ENCODE data around the gene HFM1.
"Not testable (repeated sequence)": the region's sequence is repeated elsewhere in the genome, so short reads cannot be mapped to it uniquely, and the experiment has no call there.

The HFM1 gene

DNA sequence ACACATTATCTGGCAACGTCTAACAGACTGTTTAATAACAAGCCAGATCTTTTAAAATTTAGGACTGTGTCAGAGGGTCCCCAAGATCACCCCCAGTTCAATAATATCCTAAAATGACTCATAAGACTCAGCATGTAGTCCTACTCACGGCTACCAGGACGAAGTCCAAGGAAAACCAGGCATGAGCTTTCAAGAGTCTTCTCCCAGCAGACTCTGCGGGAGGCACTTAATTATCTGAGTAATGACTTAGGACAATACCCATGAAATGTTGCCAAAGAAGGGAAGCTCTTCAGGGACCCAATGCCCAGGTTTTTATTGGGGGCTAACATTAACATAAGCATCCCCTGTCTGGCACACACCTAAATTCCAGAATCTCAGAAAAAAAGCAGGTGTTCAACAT, 7.0 kb downstream of the HFM1 start:
- TF ChIP-seq, protein P1, sequence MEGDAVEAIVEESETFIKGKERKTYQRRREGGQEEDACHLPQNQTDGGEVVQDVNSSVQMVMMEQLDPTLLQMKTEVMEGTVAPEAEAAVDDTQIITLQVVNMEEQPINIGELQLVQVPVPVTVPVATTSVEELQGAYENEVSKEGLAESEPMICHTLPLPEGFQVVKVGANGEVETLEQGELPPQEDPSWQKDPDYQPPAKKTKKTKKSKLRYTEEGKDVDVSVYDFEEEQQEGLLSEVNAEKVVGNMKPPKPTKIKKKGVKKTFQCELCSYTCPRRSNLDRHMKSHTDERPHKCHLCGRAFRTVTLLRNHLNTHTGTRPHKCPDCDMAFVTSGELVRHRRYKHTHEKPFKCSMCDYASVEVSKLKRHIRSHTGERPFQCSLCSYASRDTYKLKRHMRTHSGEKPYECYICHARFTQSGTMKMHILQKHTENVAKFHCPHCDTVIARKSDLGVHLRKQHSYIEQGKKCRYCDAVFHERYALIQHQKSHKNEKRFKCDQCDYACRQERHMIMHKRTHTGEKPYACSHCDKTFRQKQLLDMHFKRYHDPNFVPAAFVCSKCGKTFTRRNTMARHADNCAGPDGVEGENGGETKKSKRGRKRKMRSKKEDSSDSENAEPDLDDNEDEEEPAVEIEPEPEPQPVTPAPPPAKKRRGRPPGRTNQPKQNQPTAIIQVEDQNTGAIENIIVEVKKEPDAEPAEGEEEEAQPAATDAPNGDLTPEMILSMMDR (conservative IDR thresholded peaks at IDR 0.05; ENCODE audit: low read length): no peak
- DNase-seq (ENCODE audit: low read depth): no peak
- no peak overlapping the region for H3K4me3 ChIP-seq (ENCODE audit: low read length)

DNA sequence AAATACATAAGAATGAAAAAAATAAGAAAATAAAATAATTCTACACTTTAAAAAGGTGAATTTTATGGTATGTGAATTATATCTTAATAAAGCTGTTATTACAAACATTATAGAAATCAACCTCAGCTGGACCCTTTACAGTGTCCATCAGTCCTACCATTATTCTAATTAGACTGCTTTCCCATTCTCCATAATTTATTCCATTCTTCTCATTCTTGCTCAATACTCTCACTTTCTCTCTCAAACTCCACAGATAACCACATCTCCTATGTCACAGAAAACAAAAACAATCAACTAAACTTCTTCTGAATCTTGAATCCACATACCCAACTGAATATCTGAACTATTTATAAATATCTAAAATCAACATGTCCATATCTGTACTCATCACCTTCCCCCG, 11.6 kb downstream of the HFM1 start:
- H3K4me3 ChIP-seq (ENCODE audit: low read length): no peak overlapping the region
- TF ChIP-seq, protein P1 (conservative IDR thresholded peaks at IDR 0.05; ENCODE audit: low read length): no peak
- DNase-seq (ENCODE audit: low read depth): no peak

DNA sequence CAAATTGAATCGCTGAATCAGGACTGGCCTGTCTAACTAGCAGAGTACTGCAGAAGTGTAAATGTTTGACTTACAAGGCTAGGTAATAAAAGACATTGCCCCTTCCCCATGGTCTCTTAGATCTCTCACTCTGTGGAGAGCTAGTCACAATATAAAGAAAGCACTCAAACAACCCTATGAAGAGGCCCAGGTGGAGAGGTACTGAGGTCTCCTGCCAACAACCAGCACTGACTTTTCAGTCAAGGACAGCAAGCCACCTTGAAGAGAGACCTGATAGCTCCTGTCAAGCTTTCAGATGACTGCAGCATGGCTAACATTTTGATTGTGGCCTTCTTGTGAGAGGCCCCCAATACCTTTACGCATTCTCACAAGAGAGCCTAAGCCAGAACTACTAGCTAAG, 18.5 kb downstream of the HFM1 start:
- no peak for DNase-seq (ENCODE audit: low read depth)
- TF ChIP-seq, protein P1 (conservative IDR thresholded peaks at IDR 0.05; ENCODE audit: low read length): no peak
- no peak overlapping the region for H3K4me3 ChIP-seq (ENCODE audit: low read length)

DNA sequence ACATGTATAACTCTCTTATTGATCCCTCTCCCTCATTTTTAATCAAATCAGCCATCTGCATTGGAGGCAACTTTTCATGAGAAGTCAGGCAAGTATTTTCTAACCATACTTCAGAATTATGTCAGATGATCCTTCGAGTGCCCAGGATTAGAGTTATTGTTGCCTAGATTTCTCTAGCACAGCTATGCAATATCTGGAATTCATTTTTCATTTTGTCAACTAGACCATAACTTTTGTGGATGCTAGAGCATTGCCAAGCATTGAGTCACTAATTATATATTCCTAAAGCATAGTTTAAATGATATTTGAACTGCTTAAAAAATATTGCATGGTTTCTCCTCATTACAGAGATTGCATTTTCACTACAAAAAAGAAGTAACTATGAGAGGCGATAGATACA, 21.2 kb downstream of the HFM1 start:
- TF ChIP-seq, protein P1 (conservative IDR thresholded peaks at IDR 0.05; ENCODE audit: low read length): no peak
- DNase-seq (ENCODE audit: low read depth): peak; percentile 62
- no peak overlapping the region for H3K4me3 ChIP-seq (ENCODE audit: low read length)

DNA sequence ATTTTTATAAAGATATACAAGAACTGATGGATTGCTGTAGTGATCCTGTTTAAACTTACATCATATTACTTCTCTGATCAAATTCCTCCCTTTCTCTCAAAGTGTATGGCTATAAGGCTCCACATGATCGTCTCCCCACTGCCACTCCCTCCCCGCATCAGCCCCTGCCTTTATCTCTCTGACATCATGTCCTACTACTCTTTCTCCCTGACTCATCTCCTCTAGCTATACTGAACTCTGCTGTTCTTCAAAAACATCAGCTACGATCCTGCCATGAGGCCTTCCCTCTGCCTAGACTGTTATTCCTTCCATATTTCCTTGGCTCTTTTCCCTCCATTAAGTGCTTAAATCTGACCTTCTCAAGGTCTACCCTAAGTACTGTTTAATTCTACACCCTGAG, 22.8 kb downstream of the HFM1 start:
- TF ChIP-seq, protein P1 (conservative IDR thresholded peaks at IDR 0.05; ENCODE audit: low read length): no peak
- no peak overlapping the region for H3K4me3 ChIP-seq (ENCODE audit: low read length)
- DNase-seq (ENCODE audit: low read depth): no peak

DNA sequence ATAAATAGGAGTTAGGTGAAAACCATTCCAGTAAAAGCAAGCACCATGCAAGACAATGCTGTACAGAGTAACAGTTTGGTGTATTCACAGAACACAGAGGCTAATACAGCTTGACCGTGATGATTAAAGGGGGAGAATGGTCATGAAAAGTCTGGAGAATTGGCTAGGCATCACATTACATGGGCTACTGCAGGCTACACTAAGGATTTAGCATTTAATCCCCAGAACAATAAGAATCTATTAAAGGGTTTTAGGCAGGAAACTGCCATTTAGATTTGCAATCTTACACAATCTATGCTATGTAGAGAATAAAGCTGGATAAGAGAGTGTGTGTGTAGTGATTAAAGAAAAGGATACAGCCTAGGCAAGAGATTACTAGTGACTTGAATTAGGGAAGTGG, 30.6 kb downstream of the HFM1 start:
- TF ChIP-seq, protein P1 (conservative IDR thresholded peaks at IDR 0.05; ENCODE audit: low read length): no peak
- DNase-seq (ENCODE audit: low read depth): no peak
- H3K4me3 ChIP-seq (ENCODE audit: low read length): no peak overlapping the region

DNA sequence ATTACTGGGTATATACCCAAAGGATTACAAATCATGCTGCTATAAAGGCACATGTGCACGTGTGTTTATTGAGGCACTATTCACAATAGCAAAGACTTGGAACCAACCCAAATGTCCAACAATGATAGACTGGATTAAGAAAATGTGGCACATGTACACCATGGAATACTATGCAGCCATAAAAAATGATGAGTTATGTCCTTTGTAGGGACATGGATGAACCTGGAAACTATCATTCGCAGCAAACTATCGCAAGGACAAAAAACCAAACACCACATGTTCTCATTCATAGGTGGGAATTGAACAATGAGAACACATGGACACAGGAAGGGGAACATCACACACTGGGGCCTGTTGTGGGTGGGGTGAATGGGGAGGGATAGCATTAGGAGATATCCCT, 32.4 kb downstream of the HFM1 start:
- not testable (repeated sequence) for H3K4me3 ChIP-seq (ENCODE audit: low read length); DNase-seq (ENCODE audit: low read depth)

DNA sequence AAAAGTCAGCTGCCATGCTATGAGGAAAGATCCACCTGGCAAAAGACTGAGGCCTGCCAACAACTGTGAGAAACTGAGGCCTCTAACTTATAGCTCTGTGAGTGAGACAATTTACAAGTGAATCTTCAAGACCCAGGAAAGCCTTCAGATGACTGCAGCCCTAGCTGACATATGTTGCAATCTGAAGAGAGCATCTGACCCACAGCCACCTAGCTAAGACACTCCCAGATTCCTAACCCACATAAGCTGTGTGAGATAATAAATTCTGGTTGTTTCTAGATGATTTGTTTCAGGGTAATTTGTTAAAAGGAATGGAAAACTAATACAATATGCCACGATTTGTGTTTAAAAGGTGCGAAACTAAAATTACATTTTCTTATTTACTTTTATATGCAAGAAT, 55.1 kb downstream of the HFM1 start:
- TF ChIP-seq, protein P1 (conservative IDR thresholded peaks at IDR 0.05; ENCODE audit: low read length): no peak
- H3K4me3 ChIP-seq (ENCODE audit: low read length): no peak overlapping the region
- DNase-seq (ENCODE audit: low read depth): no peak

Data from AG10803 (cell line).